Caco-2 (cell line): ENCODE results near the gene MEGF11. TPM values are rescaled to one million over a fixed set of nuclear protein-coding genes. Genes with fewer than 3 reads are reported as not detected.

Experiments
- BruUV-seq: library from RNA; stranded (reverse); fragments of 400-500 nt; replicated peaks from 2 replicates; lab custom pipeline; 2021; lab: Mats Ljungman, UMichigan
- CTCF ChIA-PET: fragments of 300-600 bp; sonication (Branson Sonifier 250); formaldehyde crosslinking; loops from one replicate; lab custom pipeline; 2022; ENCODE audit warnings: antibody characterized with exemption; lab: Charles Lee
- POLR2A ChIA-PET: fragments of 300-600 bp; sonication (Branson Sonifier 250); formaldehyde crosslinking; loops from one replicate; lab custom pipeline; 2022; ENCODE audit warnings: antibody characterized with exemption; lab: Charles Lee
- DNase-seq, 2 experiments: peaks; one replicate each; pipeline versions ENCODE4 v3.0.0 to v3.0.0-alpha.2; 2020 to 2022
- H3K27me3 ChIP-seq: replicated peaks from 2 replicates; pipeline ENCODE4 v1.6.0; 2011; ENCODE audit warnings: low read length; ENCODE audit not compliant: control insufficient read depth, insufficient read depth
- H3K36me3 ChIP-seq: 2 replicates; pipeline ENCODE4 v1.5.1; 2011; ENCODE audit warnings: low read length; ENCODE audit not compliant: control insufficient read depth, insufficient read depth
- H3K4me1 ChIP-seq: fragments of 250-450 bp; sonication (Bioruptor Pico); 2 replicates; pipeline ENCODE4 v1.5.1; 2020; ENCODE audit warnings: mild to moderate bottlenecking
- H3K4me3 ChIP-seq: 2 replicates; pipeline ENCODE4 v1.5.1; 2011; ENCODE audit warnings: low read depth, mild to moderate bottlenecking, control low read depth, low read length
- H3K9me3 ChIP-seq: fragments of 250-450 bp; sonication (Bioruptor Pico); 2 replicates; pipeline ENCODE4 v1.5.1; 2020; ENCODE audit warnings: mild to moderate bottlenecking, moderate library complexity
- H3K27ac Mint-ChIP-seq: one replicate; pipeline ENCODE4 v1.8.0; 2022; ENCODE audit warnings: mixed read lengths; ENCODE audit not compliant: unreplicated experiment
- H3K27me3 Mint-ChIP-seq: one replicate; pipeline ENCODE4 v1.8.0; 2022; ENCODE audit warnings: mixed read lengths; ENCODE audit not compliant: insufficient read depth, unreplicated experiment
- H3K36me3 Mint-ChIP-seq: one replicate; pipeline ENCODE4 v1.8.0; 2022; ENCODE audit warnings: mild to moderate bottlenecking, mixed read lengths; ENCODE audit not compliant: insufficient read depth, unreplicated experiment
- H3K4me1 Mint-ChIP-seq: one replicate; pipeline ENCODE4 v1.8.0; 2022; ENCODE audit warnings: low read depth, mixed read lengths; ENCODE audit not compliant: unreplicated experiment
- H3K4me3 Mint-ChIP-seq: one replicate; pipeline ENCODE4 v1.8.0; 2022; ENCODE audit warnings: mild to moderate bottlenecking, moderate library complexity, mixed read lengths; ENCODE audit not compliant: unreplicated experiment
- H3K9me3 Mint-ChIP-seq: one replicate; pipeline ENCODE4 v1.8.0; 2022; ENCODE audit warnings: mixed read lengths; ENCODE audit not compliant: unreplicated experiment
- intact Hi-C: fragments of 100-400 bp; cut with micrococcal nuclease; formaldehyde crosslinking; loops from one replicate; pipeline ENCODE4 v1.10.0; 2022; ENCODE audit not compliant: unreplicated experiment
- total RNA-seq: library from RNA; stranded (reverse); gene quantifications from 2 replicates; pipeline ENCODE4 v1.2.3, GENCODE V29; 2022
- TF ChIP-seq, protein P1 (sequence below), 2 experiments: fragments of 200-600 bp in 1 of 2; IDR thresholded peaks; 1 replicate in 1 of 2; 2 replicates in 1 of 2; pipeline versions ENCODE4 v1.5.1 to v1.8.0; 2011 to 2022; ENCODE audit warnings: antibody characterized with exemption in 1 of 2, control low read depth in 1 of 2, inconsistent platforms in 1 of 2, low read depth in 1 of 2, low read length in 1 of 2, mild to moderate bottlenecking in 1 of 2, moderate library complexity in 1 of 2; ENCODE audit not compliant: insufficient read depth in 1 of 2, severe bottlenecking in 1 of 2, unreplicated experiment in 1 of 2

Gene MEGF11
- total RNA-seq, 1 experiment from 2014 or later: 0.66 TPM

DNA sequence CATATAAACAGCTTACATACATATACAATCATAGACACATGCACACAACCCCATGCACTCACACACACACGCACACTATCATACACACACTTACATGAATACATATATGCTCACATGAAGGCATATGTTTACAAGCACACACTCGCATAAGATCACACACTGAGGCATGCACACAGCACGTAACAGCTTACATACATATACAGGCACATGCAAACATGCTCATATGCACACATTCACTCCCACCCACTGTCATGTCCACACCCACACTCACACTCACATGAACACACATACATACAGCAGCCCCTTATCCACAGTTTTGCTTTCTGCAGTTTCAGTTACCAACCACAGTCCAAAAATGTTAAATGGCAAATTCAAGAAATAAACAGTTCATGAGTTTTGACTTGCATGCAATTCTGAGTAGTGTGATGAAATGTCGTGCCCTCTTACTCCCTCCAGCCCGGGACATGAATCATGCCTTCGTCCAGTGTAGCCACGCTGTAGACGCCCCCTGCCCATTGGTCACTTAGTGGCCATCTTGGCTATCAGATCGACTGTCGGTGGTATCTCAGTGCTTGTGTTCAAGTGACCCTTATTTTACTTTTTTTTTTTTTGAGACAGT, 27.8 kb downstream of the MEGF11 start:
- no peak for DNase-seq
- Histone ChIP-seq H3K36me3 (no peaks in the 10 kb centered on the region), H3K9me3 (no peaks in the 10 kb centered on the region), H3K4me3 (no peak overlapping the region), H3K4me1 (no peaks in the 10 kb centered on the region), H3K27me3 (no peaks in the 10 kb centered on the region)
- H3K4me3 Mint-ChIP-seq: no peak overlapping the region
- intact Hi-C loops: no loop called here
- H3K27me3 Mint-ChIP-seq: peaks cover 10% of the 10 kb centered on the region
- no peaks in the 10 kb centered on the region for H3K4me1 Mint-ChIP-seq
- TF ChIP-seq, protein P1, sequence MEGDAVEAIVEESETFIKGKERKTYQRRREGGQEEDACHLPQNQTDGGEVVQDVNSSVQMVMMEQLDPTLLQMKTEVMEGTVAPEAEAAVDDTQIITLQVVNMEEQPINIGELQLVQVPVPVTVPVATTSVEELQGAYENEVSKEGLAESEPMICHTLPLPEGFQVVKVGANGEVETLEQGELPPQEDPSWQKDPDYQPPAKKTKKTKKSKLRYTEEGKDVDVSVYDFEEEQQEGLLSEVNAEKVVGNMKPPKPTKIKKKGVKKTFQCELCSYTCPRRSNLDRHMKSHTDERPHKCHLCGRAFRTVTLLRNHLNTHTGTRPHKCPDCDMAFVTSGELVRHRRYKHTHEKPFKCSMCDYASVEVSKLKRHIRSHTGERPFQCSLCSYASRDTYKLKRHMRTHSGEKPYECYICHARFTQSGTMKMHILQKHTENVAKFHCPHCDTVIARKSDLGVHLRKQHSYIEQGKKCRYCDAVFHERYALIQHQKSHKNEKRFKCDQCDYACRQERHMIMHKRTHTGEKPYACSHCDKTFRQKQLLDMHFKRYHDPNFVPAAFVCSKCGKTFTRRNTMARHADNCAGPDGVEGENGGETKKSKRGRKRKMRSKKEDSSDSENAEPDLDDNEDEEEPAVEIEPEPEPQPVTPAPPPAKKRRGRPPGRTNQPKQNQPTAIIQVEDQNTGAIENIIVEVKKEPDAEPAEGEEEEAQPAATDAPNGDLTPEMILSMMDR (IDR thresholded peaks at IDR 0.05; ENCODE audit: insufficient read depth in 1 of 2, low read depth in 1 of 2, low read length in 1 of 2, severe bottlenecking in 1 of 2, unreplicated experiment in 1 of 2): no peak
- no peaks in the 10 kb centered on the region for H3K9me3 Mint-ChIP-seq
- CTCF ChIA-PET: no interaction called here
- H3K27ac Mint-ChIP-seq: no peak overlapping the region
- POLR2A ChIA-PET: no interaction called here
- no TSS peak for BruUV-seq
- no peaks in the 10 kb centered on the region for H3K36me3 Mint-ChIP-seq

DNA sequence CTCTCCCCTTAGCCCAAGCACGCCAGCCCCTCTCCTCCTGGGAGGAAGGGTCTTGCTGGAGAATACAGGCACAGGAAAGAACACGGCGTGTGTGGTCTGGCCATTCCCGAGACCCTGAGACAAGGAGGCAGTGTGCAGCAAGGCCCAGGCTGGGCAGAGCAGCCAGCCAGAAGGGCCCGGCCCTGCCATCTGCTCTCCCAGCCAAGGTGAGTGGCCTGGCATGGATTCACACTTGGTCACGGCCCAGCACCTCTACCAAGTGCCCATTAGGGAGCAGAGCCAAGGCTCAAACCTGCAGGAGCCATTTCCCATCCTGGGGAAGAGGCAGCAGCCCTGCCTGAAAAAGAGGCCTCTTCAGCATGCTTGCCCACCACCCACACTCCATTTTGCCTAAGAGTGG, 28.6 kb downstream of the MEGF11 start:
- no peaks in the 10 kb centered on the region for H3K9me3 Mint-ChIP-seq
- no TSS peak for BruUV-seq
- POLR2A ChIA-PET: no interaction called here
- H3K4me1 Mint-ChIP-seq: no peaks in the 10 kb centered on the region
- CTCF ChIA-PET: no interaction called here
- Histone ChIP-seq H3K9me3 (no peaks in the 10 kb centered on the region), H3K27me3 (no peaks in the 10 kb centered on the region), H3K36me3 (no peaks in the 10 kb centered on the region), H3K4me1 (no peaks in the 10 kb centered on the region), H3K4me3 (no peak overlapping the region)
- no peak overlapping the region for H3K4me3 Mint-ChIP-seq
- peaks cover 14% of the 10 kb centered on the region for H3K27me3 Mint-ChIP-seq
- no peak for DNase-seq
- TF ChIP-seq, protein P1 (IDR thresholded peaks at IDR 0.05; ENCODE audit: insufficient read depth in 1 of 2, low read depth in 1 of 2, low read length in 1 of 2, severe bottlenecking in 1 of 2, unreplicated experiment in 1 of 2): no peak
- no peak overlapping the region for H3K27ac Mint-ChIP-seq
- no peaks in the 10 kb centered on the region for H3K36me3 Mint-ChIP-seq
- intact Hi-C loops: no loop called here

DNA sequence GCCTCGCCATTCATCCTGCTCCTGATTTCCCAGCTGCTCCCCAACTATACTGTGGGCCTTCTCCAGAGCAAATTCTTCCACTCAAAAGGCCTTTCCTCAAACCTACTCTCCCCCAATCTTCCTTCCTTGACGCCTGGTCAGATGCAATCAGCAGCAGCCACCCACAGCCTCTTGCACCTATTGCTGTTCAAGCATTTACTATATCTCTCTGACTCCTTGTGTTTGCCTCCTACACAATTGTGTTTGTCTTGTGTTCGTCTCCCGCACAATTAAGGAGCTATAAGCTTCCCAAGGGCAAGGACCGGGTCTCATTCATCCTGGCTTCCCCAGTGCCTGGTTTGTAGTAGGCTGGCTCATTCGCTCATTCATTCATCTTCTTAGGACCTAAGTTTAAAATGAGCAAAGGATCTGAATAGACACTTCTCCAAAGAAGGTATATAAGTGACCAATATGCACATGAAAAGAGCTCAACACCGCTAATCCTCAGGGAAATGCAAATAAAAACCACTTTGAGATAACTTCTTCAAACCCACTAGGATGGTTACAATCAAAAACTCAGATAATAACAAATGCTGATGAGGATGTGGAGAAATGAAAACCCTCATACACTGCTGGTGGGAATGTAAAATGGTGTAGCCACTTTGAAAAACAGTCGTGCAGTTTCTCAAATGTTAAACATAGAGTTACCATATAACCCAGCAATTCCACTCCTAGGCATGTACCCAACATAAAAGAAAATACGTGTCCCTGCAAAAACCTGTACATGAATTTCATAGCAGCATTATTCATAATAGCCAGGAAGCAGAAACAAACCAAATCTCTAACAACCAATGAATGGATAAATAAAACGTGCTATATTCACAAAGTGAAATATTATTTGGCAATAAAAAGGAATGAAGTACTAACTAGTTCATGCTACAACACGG, 31.0 kb downstream of the MEGF11 start:
- DNase-seq: no peak
- Mint-ChIP-seq H3K9me3 (no peaks in the 10 kb centered on the region), H3K4me1 (no peaks in the 10 kb centered on the region), H3K4me3 (no peak overlapping the region), H3K27ac (no peak overlapping the region), H3K27me3 (peaks cover 14% of the 10 kb centered on the region), H3K36me3 (no peaks in the 10 kb centered on the region)
- TF ChIP-seq, protein P1 (IDR thresholded peaks at IDR 0.05; ENCODE audit: insufficient read depth in 1 of 2, low read depth in 1 of 2, low read length in 1 of 2, severe bottlenecking in 1 of 2, unreplicated experiment in 1 of 2): no peak
- H3K36me3 ChIP-seq: no peaks in the 10 kb centered on the region
- no TSS peak for BruUV-seq
- H3K9me3 ChIP-seq: no peaks in the 10 kb centered on the region
- H3K4me3 ChIP-seq: no peak overlapping the region
- ChIA-PET POLR2A (no interaction called here), CTCF (no interaction called here)
- intact Hi-C loops: no loop called here
- no peaks in the 10 kb centered on the region for H3K4me1 ChIP-seq
- no peaks in the 10 kb centered on the region; the same call in 1 of the 2 replicates for H3K27me3 ChIP-seq
